ENCODE data around the gene PHF19.

DNA sequence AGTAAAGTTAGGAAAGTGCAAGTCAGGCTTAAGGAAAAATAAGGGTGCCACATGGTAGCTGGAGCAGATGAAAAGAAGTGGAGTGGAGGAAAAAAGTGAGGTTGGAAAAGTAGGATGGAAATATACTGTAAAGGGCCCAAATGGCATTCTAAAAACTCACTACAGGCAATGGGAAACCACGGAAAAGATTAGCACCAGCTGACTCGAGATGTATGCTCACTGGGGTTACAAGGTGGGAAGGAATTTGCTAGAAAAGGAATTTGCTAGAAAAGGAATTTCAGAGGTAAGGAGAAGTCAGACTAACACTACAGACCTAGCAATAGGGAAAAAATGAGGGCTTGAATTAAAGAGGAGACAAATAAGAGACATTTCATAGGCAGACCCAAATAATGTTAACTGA lies 37.8 kb downstream of the PHF19 start:
- no peak for TF ChIP-seq POLR2A (IDR thresholded peaks at IDR 0.05; ENCODE audit: low read length)
- no peak for TF ChIP-seq GATA1 (IDR thresholded peaks at IDR 0.05; ENCODE audit: low read depth, low read length)
